K562 (cell line): ENCODE results near the gene BAG2. TPM values are rescaled to one million over a fixed set of nuclear protein-coding genes. Genes with fewer than 3 reads are reported as not detected.

Source experiments
- CXXC5 ChIP-seq: fragments of 250-450 bp; sonication (Bioruptor Pico); IDR thresholded peaks from 2 replicates; pipeline ENCODE4 v1.8.0; 2022; ENCODE audit warnings: inconsistent platforms, mild to moderate bottlenecking, moderate library complexity
- FOS ChIP-seq: IDR thresholded peaks from 3 replicates; pipeline ENCODE4 v1.6.1; 2011; ENCODE audit not compliant: insufficient read length; ENCODE audit errors: extremely low read depth
- HIVEP1 ChIP-seq: fragments of 250-450 bp; sonication (Bioruptor Pico); IDR thresholded peaks from 2 replicates; pipeline ENCODE4 v1.4.0; 2020; ENCODE audit warnings: mild to moderate bottlenecking
- KDM2B ChIP-seq: fragments of 250-450 bp; sonication (Bioruptor Pico); IDR thresholded peaks from 2 replicates; pipeline ENCODE4 v1.8.0; 2021; ENCODE audit warnings: mild to moderate bottlenecking, moderate library complexity
- MLLT1 ChIP-seq, 2 experiments: fragments of 450-650 bp; IDR thresholded peaks; 2 replicates each; pipeline ENCODE4 v1.6.1; 2016
- NFIX ChIP-seq: fragments of 250-450 bp; sonication (Bioruptor Pico); IDR thresholded peaks from 2 replicates; pipeline ENCODE4 v1.4.0; 2020; ENCODE audit warnings: low read depth, mild to moderate bottlenecking, moderate library complexity
- SAP30 ChIP-seq: fragments of 200-600 bp; sonication (generic); IDR thresholded peaks from 2 replicates; pipeline ENCODE4 v1.6.1; 2012; ENCODE audit warnings: borderline replicate concordance, low read depth, mild to moderate bottlenecking, moderate library complexity, low read length, control low read depth, inconsistent platforms; ENCODE audit not compliant: insufficient read depth, poor library complexity, severe bottlenecking
- SOX6 ChIP-seq: fragments of 450-650 bp; IDR thresholded peaks from 2 replicates; pipeline ENCODE4 v1.6.1; 2014; ENCODE audit warnings: mild to moderate bottlenecking
- ZNF12 ChIP-seq: sonication (generic); formaldehyde crosslinking; IDR thresholded peaks from 2 replicates; pipeline ENCODE4 v1.4.0; 2020; ENCODE audit warnings: mild to moderate bottlenecking, missing genetic modification reagents
- ZNF23 ChIP-seq: fragments of 250-450 bp; sonication (Bioruptor Pico); IDR thresholded peaks from 2 replicates; pipeline ENCODE4 v1.4.0; 2020; ENCODE audit warnings: mild to moderate bottlenecking
- polyA plus RNA-seq, 8 experiments: library from polyadenylated mRNA; depleted of rRNA in 4 of 8; stranded (reverse) in 5 of 8; unstranded in 3 of 8; fragments of >200 nt; fragmentation: Nextera tagmentation in 2 of 8; fragmentation: Illumina TruSeq in 1 of 8; extraction: Ambion mirVana in 2 of 8; extraction: Trizol in 1 of 8; gene quantifications; 2 replicates each; pipeline versions ENCODE4 v1.2.1 to v1.2.3, GENCODE V29; 2011 to 2014; ENCODE audit warnings: inconsistent platforms in 1 of 8, missing spikeins in 1 of 8
- total RNA-seq, 7 experiments: library from RNA; depleted of rRNA in 6 of 7; stranded (reverse); fragments of >200 nt in 6 of 7; fragmentation: Illumina TruSeq in 2 of 7; extraction: Trizol in 2 of 7; gene quantifications; 2 replicates each; pipeline versions ENCODE4 v1.2.1 to v1.2.3, GENCODE V29; 2011 to 2021; ENCODE audit warnings: low replicate concordance in 1 of 7
- TF ChIP-seq, protein P1 (sequence below): sonication (generic); formaldehyde crosslinking; IDR thresholded peaks from 2 replicates; pipeline ENCODE4 v1.8.1; 2023; ENCODE audit warnings: mild to moderate bottlenecking, missing genetic modification reagents
- TF ChIP-seq, protein P2 (sequence below): sonication (generic); IDR thresholded peaks from 2 replicates; pipeline ENCODE4 v1.6.1; 2016
- TF ChIP-seq, protein P3 (sequence below), 2 experiments: fragments of 450-650 bp; IDR thresholded peaks; 2 replicates each; pipeline ENCODE4 v1.6.1; 2016; ENCODE audit warnings: mild to moderate bottlenecking in 2 of 2, borderline replicate concordance in 1 of 2, low read depth in 1 of 2, moderate library complexity in 1 of 2

The BAG2 gene
- total and polyA plus RNA-seq, 9 of the 15 experiments (the other 6 are each of a cell fraction or from before 2014, with no cell fraction given): 12.8 to 20.7 (median 17.6) TPM

GRCh38 chr6:57173886-57174510 lies 1.9 kb downstream of the BAG2 start (continued):
- TF ChIP-seq, protein P1, sequence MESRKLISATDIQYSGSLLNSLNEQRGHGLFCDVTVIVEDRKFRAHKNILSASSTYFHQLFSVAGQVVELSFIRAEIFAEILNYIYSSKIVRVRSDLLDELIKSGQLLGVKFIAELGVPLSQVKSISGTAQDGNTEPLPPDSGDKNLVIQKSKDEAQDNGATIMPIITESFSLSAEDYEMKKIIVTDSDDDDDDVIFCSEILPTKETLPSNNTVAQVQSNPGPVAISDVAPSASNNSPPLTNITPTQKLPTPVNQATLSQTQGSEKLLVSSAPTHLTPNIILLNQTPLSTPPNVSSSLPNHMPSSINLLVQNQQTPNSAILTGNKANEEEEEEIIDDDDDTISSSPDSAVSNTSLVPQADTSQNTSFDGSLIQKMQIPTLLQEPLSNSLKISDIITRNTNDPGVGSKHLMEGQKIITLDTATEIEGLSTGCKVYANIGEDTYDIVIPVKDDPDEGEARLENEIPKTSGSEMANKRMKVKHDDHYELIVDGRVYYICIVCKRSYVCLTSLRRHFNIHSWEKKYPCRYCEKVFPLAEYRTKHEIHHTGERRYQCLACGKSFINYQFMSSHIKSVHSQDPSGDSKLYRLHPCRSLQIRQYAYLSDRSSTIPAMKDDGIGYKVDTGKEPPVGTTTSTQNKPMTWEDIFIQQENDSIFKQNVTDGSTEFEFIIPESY (CRISPR knock-in tag): no peak
- peak; percentile 24 for TF ChIP-seq SAP30
- no peak for TF ChIP-seq HIVEP1
- peak; percentile 41 for TF ChIP-seq CXXC5 (CRISPR knock-in tag)
- no peak for TF ChIP-seq ZNF23 (CRISPR knock-in tag)
- TF ChIP-seq SOX6: no peak
- TF ChIP-seq ZNF12: no peak
- TF ChIP-seq NFIX: no peak
- no peak for TF ChIP-seq KDM2B (CRISPR knock-in tag)
- peak in 1 of 2 experiments; percentile 48; a peak in 2 of 4 replicates for TF ChIP-seq MLLT1 (IDR thresholded peaks at IDR 0.05)
- TF ChIP-seq, protein P2, sequence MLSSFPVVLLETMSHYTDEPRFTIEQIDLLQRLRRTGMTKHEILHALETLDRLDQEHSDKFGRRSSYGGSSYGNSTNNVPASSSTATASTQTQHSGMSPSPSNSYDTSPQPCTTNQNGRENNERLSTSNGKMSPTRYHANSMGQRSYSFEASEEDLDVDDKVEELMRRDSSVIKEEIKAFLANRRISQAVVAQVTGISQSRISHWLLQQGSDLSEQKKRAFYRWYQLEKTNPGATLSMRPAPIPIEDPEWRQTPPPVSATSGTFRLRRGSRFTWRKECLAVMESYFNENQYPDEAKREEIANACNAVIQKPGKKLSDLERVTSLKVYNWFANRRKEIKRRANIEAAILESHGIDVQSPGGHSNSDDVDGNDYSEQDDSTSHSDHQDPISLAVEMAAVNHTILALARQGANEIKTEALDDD: no peak
- TF ChIP-seq, protein P3, sequence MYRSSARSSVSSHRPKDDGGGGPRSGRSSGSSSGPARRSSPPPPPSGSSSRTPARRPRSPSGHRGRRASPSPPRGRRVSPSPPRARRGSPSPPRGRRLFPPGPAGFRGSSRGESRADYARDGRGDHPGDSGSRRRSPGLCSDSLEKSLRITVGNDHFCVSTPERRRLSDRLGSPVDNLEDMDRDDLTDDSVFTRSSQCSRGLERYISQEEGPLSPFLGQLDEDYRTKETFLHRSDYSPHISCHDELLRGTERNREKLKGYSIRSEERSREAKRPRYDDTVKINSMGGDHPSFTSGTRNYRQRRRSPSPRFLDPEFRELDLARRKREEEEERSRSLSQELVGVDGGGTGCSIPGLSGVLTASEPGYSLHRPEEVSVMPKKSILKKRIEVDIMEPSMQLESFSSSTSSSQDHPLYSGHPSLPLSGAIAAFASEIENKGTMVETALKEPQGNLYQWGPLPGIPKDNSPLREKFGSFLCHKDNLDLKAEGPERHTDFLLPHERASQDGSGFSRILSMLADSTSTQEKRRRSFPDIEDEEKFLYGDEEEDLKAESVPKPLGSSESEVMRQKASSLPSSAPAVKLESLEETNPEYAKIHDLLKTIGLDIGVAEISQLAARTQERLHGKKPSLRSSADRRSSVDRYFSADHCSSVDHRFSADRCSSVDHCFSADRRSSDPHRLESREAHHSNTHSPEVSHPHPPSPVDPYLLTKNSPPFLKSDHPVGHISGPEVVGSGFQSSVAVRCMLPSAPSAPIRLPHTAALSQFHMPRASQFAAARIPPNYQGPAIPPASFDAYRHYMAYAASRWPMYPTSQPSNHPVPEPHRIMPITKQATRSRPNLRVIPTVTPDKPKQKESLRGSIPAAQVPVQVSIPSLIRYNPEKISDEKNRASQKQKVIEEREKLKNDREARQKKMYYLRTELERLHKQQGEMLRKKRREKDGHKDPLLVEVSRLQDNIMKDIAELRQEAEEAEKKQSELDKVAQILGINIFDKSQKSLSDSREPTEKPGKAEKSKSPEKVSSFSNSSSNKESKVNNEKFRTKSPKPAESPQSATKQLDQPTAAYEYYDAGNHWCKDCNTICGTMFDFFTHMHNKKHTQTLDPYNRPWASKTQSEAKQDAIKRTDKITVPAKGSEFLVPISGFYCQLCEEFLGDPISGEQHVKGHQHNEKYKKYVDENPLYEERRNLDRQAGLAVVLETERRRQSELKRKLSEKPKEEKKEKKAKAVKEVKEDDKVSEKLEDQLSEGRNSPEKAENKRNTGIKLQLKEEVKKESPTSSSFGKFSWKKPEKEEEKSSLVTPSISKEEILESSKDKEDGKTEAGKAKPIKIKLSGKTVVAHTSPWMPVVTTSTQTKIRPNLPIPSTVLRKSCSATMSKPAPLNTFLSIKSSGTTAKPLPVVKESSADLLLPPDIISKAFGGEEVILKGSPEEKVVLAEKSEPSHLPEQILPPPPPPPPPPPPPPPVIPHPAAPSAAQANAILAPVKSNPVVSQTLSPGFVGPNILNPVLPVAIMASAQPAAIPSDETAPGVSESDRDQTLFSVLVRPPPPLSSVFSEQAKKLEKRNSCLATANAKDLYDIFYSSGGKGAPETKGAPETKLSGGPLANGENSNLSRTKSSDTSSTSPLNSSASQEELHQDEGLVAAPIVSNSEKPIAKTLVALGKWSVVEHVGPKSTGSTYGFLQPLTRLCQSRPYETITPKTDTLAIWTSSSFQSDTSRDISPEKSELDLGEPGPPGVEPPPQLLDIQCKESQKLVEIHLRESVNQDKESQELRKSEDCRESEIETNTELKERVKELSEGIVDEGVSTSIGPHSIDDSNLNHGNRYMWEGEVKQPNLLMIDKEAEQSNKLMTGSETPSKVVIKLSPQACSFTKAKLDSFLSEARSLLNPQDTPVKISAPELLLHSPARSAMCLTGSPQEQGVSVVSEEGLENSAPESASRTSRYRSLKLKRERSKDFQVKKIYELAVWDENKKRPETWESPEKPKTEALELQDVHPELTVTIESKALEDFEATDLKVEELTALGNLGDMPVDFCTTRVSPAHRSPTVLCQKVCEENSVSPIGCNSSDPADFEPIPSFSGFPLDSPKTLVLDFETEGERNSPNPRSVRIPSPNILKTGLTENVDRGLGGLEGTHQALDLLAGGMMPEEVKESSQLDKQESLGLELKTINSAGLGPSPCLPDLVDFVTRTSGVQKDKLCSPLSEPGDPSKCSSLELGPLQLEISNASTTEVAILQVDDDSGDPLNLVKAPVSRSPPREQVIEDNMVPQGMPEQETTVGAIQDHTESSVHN (IDR thresholded peaks at IDR 0.05; ENCODE audit: borderline replicate concordance in 1 of 2, low read depth in 1 of 2): no peak
- TF ChIP-seq FOS: no peak
